Effector memory CD4-positive, alpha-beta T cell (primary cell): ENCODE measurements around the gene MMD.
"Not testable (repeated sequence)": the region's sequence is repeated elsewhere in the genome, so short reads cannot be mapped to it uniquely, and the experiment has no call there.

ENCODE experiments used
- DNase-seq, 3 donors: peaks; one replicate each; pipeline ENCODE4 v3.0.0-alpha.2; 2020
- H3K27ac ChIP-seq: 2 replicates; pipeline ENCODE4 v1.7.0; 2013; ENCODE audit warnings: mild to moderate bottlenecking, low read length, moderate library complexity; ENCODE audit not compliant: insufficient read depth, poor library complexity, severe bottlenecking
- H3K27me3 ChIP-seq: replicated peaks from 2 replicates; pipeline ENCODE4 v1.7.0; 2013; ENCODE audit warnings: mild to moderate bottlenecking, low read length; ENCODE audit not compliant: insufficient read depth, control insufficient read depth, poor library complexity, severe bottlenecking
- H3K36me3 ChIP-seq: 2 replicates; pipeline ENCODE4 v1.7.0; 2013; ENCODE audit warnings: mild to moderate bottlenecking, low read length, moderate library complexity; ENCODE audit not compliant: control insufficient read depth, insufficient read depth
- H3K4me1 ChIP-seq: 2 replicates; pipeline ENCODE4 v1.7.0; 2013; ENCODE audit warnings: low read length, mild to moderate bottlenecking; ENCODE audit not compliant: control insufficient read depth, insufficient read depth, poor library complexity, severe bottlenecking
- H3K4me3 ChIP-seq: 2 replicates; pipeline ENCODE4 v1.7.0; 2013; ENCODE audit warnings: low read length, low read depth, mild to moderate bottlenecking; ENCODE audit not compliant: insufficient read depth, poor library complexity, severe bottlenecking
- H3K9me3 ChIP-seq: 2 replicates; pipeline ENCODE4 v1.7.0; 2013; ENCODE audit warnings: mild to moderate bottlenecking, low read length, moderate library complexity; ENCODE audit not compliant: control insufficient read depth

Gene MMD

GRCh38 chr17:55423535-55423934, 1.9 kb upstream of the MMD start:
- no peaks in the 10 kb centered on the region for H3K36me3 ChIP-seq
- H3K9me3 ChIP-seq, result no peaks in the 10 kb centered on the region
- H3K27ac ChIP-seq, result no peak overlapping the region
- DNase-seq, result no peak
- no peaks in the 10 kb centered on the region for H3K27me3 ChIP-seq
- H3K4me1 ChIP-seq, result peaks cover 16% of the 10 kb centered on the region
- H3K4me3 ChIP-seq, result no peak overlapping the region

GRCh38 chr17:55422828-55423164, 1.2 kb upstream of the MMD start:
- peaks cover 16% of the 10 kb centered on the region for H3K4me1 ChIP-seq

GRCh38 chr17:55420776-55421178, 858 bp downstream of the MMD start:
- peak overlapping the region; percentile 97 for H3K4me3 ChIP-seq
- no peaks in the 10 kb centered on the region for H3K9me3 ChIP-seq
- no peaks in the 10 kb centered on the region for H3K27me3 ChIP-seq
- peak overlapping the region; percentile 74 for H3K27ac ChIP-seq
- H3K4me1 ChIP-seq, result peaks cover 16% of the 10 kb centered on the region
- DNase-seq, result peak; percentile 3 to 12 (median 8)
- no peaks in the 10 kb centered on the region for H3K36me3 ChIP-seq

More at GRCh38 chr17:55422828-55423164, 1.2 kb upstream of the MMD start:
- not testable (repeated sequence) for H3K27me3 ChIP-seq, DNase-seq, H3K4me3 ChIP-seq, H3K27ac ChIP-seq, H3K9me3 ChIP-seq, H3K36me3 ChIP-seq

GRCh38 chr17:55420067-55420775, 1.4 kb downstream of the MMD start:
- DNase-seq, result no peak
- H3K4me1 ChIP-seq, result peaks cover 16% of the 10 kb centered on the region
- peak overlapping the region; percentile 74 for H3K27ac ChIP-seq
- H3K27me3 ChIP-seq, result no peaks in the 10 kb centered on the region
- no peaks in the 10 kb centered on the region for H3K36me3 ChIP-seq
- H3K4me3 ChIP-seq, result peak overlapping the region; percentile 97
- H3K9me3 ChIP-seq, result no peaks in the 10 kb centered on the region

- no peak overlapping the region for H3K4me3 ChIP-seq
- H3K27ac ChIP-seq, result no peak overlapping the region
Observed at GRCh38 chr17:55418369-55419268, 3.0 kb downstream of the MMD start.

GRCh38 chr17:55417411-55418268, 4.0 kb downstream of the MMD start:
- H3K9me3 ChIP-seq, result no peaks in the 10 kb centered on the region
- peaks cover 16% of the 10 kb centered on the region for H3K4me1 ChIP-seq
- no peaks in the 10 kb centered on the region for H3K27me3 ChIP-seq
- no peak for DNase-seq
- no peak overlapping the region for H3K4me3 ChIP-seq
- no peaks in the 10 kb centered on the region for H3K36me3 ChIP-seq
- H3K27ac ChIP-seq, result no peak overlapping the region

More at GRCh38 chr17:55418369-55419268, 3.0 kb downstream of the MMD start:
- DNase-seq, result no peak
- no peaks in the 10 kb centered on the region for H3K27me3 ChIP-seq
- no peaks in the 10 kb centered on the region for H3K36me3 ChIP-seq
- H3K4me1 ChIP-seq, result peaks cover 16% of the 10 kb centered on the region
- H3K9me3 ChIP-seq, result no peaks in the 10 kb centered on the region

GRCh38 chr17:55416470-55417052, 5.1 kb downstream of the MMD start:
- Histone ChIP-seq H3K27ac (no peak overlapping the region), H3K36me3 (peaks cover 5% of the 10 kb centered on the region), H3K4me3 (no peak overlapping the region), H3K9me3 (no peaks in the 10 kb centered on the region), H3K4me1 (peaks cover 13% of the 10 kb centered on the region), H3K27me3 (no peaks in the 10 kb centered on the region)
- DNase-seq, result no peak

- DNase-seq, result no peak
- peaks cover 10% of the 10 kb centered on the region for H3K36me3 ChIP-seq
Observed at GRCh38 chr17:55416000-55416399, 5.6 kb downstream of the MMD start.

GRCh38 chr17:55414983-55415382, 6.7 kb downstream of the MMD start:
- H3K27me3 ChIP-seq, result no peaks in the 10 kb centered on the region
- no peak overlapping the region for H3K4me3 ChIP-seq
- no peaks in the 10 kb centered on the region for H3K9me3 ChIP-seq
- H3K4me1 ChIP-seq, result peaks cover 6% of the 10 kb centered on the region
- DNase-seq, result no peak
- H3K36me3 ChIP-seq, result peaks cover 20% of the 10 kb centered on the region
- H3K27ac ChIP-seq, result no peak overlapping the region

More at GRCh38 chr17:55416000-55416399, 5.6 kb downstream of the MMD start:
- Histone ChIP-seq H3K27me3 (no peaks in the 10 kb centered on the region), H3K4me3 (no peak overlapping the region), H3K4me1 (peaks cover 13% of the 10 kb centered on the region), H3K9me3 (no peaks in the 10 kb centered on the region), H3K27ac (no peak overlapping the region)
